ENCODE data around the gene TIMP3. TPM values are rescaled to one million over a fixed set of nuclear protein-coding genes. Genes with fewer than 3 reads are reported as not detected.

Gene TIMP3
- total RNA-seq, 4 donors from 2014 or later, result 561 to 1,580 (median 897) TPM

GRCh38 chr22:32848226-32848625, 46.7 kb downstream of the TIMP3 start:
- DNase-seq (ENCODE audit: low spot score) (no peak), ATAC-seq (ENCODE audit: low FRiP score) (no peak)
- TF ChIP-seq, protein P1, sequence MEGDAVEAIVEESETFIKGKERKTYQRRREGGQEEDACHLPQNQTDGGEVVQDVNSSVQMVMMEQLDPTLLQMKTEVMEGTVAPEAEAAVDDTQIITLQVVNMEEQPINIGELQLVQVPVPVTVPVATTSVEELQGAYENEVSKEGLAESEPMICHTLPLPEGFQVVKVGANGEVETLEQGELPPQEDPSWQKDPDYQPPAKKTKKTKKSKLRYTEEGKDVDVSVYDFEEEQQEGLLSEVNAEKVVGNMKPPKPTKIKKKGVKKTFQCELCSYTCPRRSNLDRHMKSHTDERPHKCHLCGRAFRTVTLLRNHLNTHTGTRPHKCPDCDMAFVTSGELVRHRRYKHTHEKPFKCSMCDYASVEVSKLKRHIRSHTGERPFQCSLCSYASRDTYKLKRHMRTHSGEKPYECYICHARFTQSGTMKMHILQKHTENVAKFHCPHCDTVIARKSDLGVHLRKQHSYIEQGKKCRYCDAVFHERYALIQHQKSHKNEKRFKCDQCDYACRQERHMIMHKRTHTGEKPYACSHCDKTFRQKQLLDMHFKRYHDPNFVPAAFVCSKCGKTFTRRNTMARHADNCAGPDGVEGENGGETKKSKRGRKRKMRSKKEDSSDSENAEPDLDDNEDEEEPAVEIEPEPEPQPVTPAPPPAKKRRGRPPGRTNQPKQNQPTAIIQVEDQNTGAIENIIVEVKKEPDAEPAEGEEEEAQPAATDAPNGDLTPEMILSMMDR (IDR thresholded peaks at IDR 0.05), result no peak

GRCh38 chr22:32849501-32849900, 48.0 kb downstream of the TIMP3 start:
- ATAC-seq (ENCODE audit: low FRiP score) (no peak), DNase-seq (ENCODE audit: low spot score) (no peak)
- TF ChIP-seq, protein P1 (IDR thresholded peaks at IDR 0.05), result no peak

DNA sequence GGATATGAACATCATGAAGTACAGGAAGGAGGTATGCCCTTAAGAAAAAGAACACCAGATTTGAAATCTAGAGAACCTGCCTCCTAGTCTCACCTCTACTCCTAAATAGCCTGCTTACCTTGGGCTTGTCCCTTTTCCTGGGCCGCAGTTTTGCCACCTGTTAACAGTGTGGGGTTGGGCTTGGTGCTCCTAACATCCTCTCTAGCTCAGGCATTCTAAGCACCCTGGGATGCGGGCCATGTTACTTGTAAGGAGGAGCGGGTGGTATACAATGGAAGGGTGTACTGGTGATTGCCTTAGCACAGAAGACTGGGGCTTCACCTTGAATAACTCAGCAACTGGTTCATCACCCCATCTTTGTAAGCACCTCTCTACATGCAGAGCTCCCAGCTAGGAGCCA, 48.7 kb downstream of the TIMP3 start:
- TF ChIP-seq, protein P1 (IDR thresholded peaks at IDR 0.05), result no peak
- DNase-seq (ENCODE audit: low spot score) (no peak), ATAC-seq (ENCODE audit: low FRiP score) (no peak)

GRCh38 chr22:32850591-32851517, 49.3 kb downstream of the TIMP3 start:
- peak; percentile 62 for ATAC-seq (ENCODE audit: low FRiP score)
- peak; percentile 40 for DNase-seq (ENCODE audit: low spot score)
- TF ChIP-seq, protein P1 (IDR thresholded peaks at IDR 0.05), result no peak

GRCh38 chr22:32852395-32853251, 51.1 kb downstream of the TIMP3 start:
- ATAC-seq (ENCODE audit: low FRiP score), result peak; percentile 22
- DNase-seq (ENCODE audit: low spot score), result no peak
- TF ChIP-seq, protein P1 (IDR thresholded peaks at IDR 0.05), result no peak

- no peak for DNase-seq (ENCODE audit: low spot score)
- no peak for ATAC-seq (ENCODE audit: low FRiP score)
- TF ChIP-seq, protein P1 (IDR thresholded peaks at IDR 0.05), result no peak
These were observed 52.2 kb downstream of the TIMP3 start for GRCh38 chr22:32853662-32854061.

Measured in omental fat pad (tissue), 4 donors.